Measurements from ENCODE around the gene ABLIM1.

GRCh38 chr10:114406455-114406854 is 251.6 kb downstream of the ABLIM1 start:
- TF ChIP-seq TCF12 (IDR thresholded peaks at IDR 0.05; ENCODE audit: low read depth) (no peak), EP300 (IDR thresholded peaks at IDR 0.05; ENCODE audit: borderline replicate concordance) (no peak), FOXM1 (IDR thresholded peaks at IDR 0.05; ENCODE audit: borderline replicate concordance, low read depth) (no peak), CEBPB (IDR thresholded peaks at IDR 0.05) (no peak), NFIC (IDR thresholded peaks at IDR 0.05) (no peak), TAF1 (IDR thresholded peaks at IDR 0.05; ENCODE audit: low read depth) (no peak)
- TF ChIP-seq, protein P1, sequence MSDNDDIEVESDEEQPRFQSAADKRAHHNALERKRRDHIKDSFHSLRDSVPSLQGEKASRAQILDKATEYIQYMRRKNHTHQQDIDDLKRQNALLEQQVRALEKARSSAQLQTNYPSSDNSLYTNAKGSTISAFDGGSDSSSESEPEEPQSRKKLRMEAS (IDR thresholded peaks at IDR 0.05) = no peak

Measured in Ishikawa (cell line).